ENCODE results near the gene PRICKLE2. TPM values are rescaled to one million over a fixed set of nuclear protein-coding genes. Genes with fewer than 3 reads are reported as not detected.
"Not testable (repeated sequence)": the region's sequence is repeated elsewhere in the genome, so short reads cannot be mapped to it uniquely, and the experiment has no call there.

The PRICKLE2 gene
- polyA plus RNA-seq, 3 donors, result 17.3 to 19.0 (median 19.0) TPM

DNA sequence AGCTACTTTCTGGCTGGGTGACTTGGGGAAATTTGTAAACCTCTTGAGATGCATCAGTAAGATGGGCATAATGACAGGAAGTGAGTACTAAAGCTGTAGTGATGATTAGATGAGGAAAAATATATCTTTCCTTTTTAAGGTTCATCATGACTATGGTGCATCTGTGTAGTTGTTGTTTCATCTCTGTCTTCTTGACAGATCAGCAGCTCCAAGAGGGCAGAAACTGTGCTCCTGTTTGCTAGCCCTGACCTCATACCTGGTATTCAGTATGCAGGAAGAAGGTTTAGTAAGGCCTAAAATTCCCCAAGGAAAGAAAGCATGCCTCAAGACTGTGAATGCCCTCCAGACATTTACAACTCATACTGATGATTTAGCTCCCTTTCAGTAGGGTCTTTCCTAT lies 119.5 kb downstream of the PRICKLE2 start:
- no peak for DNase-seq (ENCODE audit: low read depth in 3 of 3, low spot score in 2 of 3)

DNA sequence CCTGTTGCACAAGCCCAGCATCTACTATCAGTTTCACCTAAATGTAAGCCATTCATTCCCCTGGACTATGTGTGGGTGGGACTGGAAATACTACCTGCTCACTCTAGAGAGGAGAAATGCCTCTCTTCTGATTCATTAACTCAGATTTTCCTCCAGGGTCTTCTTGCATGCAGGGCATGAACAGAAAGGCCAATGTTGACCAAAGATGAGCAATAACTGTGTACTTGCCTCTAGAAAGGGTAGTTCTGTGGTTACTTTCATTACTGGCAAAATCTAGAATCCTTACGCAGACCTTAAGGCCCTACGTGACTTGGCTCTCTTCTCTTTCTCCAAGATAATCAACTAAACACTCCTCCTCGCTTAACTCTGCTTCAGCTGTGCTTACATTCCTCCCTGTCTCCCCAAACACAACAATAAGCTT lies 120.6 kb downstream of the PRICKLE2 start:
- DNase-seq (ENCODE audit: low read depth in 3 of 3, low spot score in 2 of 3), result no peak

DNA sequence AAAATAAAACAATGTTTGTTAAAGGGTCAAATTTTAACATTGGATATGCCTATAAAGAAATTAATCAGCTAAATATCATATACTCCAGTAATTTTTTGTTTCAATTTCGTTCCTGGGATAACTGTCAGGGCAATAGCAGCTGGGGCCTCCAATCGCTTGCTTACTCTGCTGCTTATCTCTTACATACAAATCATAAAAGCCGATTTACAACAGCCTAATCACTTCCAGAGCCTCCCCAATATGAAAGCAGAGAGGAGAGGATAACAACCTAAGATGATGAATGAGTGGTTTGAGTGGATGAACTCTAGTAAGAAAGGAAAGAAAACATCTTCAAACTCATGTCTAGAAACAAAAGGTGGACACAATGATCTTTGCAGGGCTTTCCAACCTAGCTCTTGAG lies 121.3 kb downstream of the PRICKLE2 start:
- no peak for DNase-seq (ENCODE audit: low read depth in 3 of 3, low spot score in 2 of 3)

DNA sequence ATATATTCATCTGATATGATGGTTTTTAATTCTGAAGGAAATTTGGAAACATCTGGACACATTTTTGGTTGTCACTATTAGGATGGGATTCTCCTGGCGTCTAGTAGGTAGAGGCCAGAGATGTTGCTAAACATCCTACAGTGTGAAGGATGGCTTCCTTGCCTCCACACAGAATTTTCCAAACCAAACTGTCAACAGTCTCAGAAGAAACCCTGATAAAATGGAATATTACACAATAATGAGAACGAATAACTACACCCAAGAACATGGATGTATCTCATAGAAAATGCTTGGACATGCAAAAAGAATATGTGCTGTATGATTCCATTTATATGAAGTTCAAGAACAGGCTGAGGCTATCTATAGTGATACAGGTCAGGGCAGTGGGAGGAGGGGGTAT lies 122.1 kb downstream of the PRICKLE2 start:
- no peak for DNase-seq (ENCODE audit: low read depth in 3 of 3, low spot score in 2 of 3)

DNA sequence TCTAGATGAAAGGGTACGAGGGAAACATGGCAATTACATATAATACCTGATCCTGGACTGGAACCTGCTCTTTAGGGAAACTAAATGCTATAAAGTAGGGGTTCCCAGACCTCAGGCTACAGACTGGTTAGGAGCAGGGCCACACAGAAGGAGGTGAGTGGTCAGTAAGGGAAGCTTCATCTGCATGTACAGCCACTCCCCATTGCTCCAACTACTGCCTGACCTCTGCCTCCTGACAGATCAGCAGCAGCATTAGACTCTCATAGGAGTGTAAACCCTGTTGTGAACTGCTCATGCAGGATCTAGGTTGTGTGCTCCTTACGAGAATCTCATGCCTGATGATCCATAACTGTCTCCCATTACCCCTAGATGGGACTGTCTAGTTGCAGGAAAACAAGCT lies 123.1 kb downstream of the PRICKLE2 start:
- DNase-seq (ENCODE audit: low read depth in 3 of 3, low spot score in 2 of 3), result no peak

DNA sequence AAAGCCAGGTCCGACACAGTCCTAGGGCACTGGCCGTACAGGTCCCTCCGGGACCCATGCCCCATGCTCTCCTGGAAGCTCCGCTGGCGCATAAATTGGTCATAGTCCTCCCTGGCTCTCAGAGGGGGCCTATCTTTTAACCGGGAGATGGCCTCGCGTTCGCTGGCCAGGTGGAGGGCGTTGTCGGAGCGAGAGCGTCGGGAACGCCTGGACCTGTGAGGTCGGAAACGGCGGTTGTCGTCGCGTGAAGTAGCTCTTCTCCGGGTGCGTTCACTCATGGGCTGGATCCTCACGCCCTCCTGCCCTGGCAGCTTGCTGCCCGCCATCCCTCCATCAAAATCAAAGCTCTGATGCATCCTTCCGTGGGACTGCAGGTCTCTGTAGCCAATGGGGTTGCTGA lies 126.0 kb downstream of the PRICKLE2 start:
- no peak for DNase-seq (ENCODE audit: low read depth in 3 of 3, low spot score in 2 of 3)

DNA sequence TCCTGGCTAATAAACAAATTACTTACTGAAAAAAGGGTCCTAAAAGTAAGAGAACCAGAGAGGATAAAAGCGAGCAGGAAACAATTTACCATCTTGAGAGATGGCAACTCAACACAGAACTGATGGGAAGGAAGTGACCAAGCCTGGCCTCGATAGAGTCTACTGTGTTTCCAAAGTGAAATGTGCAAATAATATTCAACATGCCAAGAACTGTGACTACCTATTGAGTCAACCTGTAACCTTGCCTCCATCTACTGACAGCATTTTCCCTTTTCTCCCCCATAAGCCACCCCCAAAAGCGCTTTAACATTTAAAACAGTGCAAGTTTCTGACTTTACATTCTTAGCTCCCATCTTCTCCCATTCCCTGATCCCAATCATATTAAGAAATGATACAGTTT lies 126.6 kb downstream of the PRICKLE2 start:
- DNase-seq (ENCODE audit: low read depth in 3 of 3, low spot score in 2 of 3), result no peak

DNA sequence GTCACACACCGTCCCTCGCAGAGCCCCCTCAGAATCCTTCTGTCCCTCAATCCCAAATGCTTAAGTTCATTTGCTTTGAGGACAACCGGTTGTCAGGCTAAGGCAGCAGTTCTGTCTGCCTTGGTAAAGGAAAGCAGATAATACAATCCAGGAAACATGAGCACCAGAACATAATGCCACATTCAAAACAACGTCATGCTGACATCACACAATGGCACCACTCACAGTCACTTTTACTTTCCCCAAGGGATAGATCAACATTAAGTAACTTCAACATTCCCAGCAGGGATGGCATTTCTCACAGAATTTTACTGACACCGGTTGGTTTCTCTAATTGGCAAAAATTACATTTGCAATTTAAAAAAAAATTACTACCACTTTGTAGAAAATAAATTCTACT lies 127.3 kb downstream of the PRICKLE2 start:
- no peak for DNase-seq (ENCODE audit: low read depth in 3 of 3, low spot score in 2 of 3)

DNA sequence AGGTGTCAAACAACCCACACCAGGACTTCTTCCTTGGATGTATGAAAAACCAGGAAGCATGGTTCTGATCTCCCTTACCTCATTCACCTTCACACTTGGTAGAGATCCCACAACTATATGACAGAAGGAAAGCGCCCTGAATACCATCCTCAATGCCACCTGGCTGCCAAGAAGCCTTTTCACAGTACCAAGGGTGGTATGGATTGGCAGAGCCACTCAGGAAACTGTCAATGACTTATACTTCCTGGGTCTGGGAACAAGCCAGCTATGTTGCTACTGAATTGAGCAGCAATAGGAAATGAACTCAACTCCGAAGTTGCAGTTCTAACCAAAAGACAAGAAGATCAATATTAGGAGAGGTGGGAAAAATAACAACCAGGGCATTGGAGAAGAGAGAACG lies 129.5 kb downstream of the PRICKLE2 start:
- no peak for DNase-seq (ENCODE audit: low read depth in 3 of 3, low spot score in 2 of 3)

DNA sequence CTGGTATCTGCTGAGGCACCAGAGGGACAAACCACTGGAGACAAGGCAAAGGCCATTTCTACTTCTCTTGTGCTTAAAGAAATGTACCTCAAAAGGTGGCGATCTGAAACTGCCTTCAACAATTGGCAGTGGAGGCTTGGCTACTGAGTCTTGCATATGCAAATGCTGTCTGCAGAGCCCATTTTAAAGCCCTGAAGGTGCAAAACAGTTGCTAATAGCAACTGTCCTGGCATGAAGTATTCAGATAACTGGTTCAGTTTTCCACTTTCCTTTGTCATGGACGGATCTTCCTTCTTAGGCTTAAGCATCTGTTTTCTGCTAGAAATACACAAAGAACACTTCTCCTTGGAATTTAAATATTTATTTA lies 130.6 kb downstream of the PRICKLE2 start:
- no peak for DNase-seq (ENCODE audit: low read depth in 3 of 3, low spot score in 2 of 3)

DNA sequence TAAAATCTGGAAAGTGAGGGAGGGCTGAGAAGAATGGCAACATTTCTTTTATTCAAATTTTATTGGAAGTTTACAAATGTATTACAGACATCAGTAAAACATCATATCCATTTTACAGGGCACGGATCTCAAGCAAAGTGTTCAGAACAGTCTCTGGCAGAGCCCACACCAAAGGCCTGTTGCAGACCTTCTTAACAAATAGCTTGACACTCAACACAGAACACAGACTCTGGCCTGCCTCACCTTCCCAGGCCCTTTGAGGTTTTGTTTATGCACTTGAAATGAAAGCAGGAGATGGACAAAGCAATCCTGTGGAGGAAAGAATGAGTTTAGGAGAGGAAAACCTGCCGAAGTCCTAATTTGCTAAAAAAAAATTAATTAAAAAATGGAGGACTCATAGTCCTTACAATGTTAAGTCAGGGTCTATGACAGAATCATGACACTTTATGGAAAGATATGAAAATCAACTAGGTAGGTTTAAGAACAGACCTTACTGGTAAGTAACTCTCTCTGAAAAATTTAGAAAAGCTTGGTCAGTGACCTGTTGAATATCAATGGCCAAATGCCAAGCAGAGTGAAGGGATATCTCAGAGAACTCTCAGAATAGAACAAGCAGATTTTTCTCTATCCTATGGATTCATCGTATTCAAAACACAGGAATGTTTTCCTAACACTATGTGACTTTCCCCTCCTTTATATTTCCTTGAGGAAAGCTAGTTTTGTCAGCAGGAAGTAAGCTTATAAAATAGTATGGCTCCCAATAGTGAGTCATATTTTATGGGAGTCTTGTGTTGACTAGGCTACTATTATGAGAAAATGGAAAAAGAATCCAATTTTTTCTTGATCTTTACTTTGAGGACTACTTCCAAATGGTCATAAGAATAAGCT lies 131.2 kb downstream of the PRICKLE2 start:
- no peak for DNase-seq (ENCODE audit: low read depth in 3 of 3, low spot score in 2 of 3)

DNA sequence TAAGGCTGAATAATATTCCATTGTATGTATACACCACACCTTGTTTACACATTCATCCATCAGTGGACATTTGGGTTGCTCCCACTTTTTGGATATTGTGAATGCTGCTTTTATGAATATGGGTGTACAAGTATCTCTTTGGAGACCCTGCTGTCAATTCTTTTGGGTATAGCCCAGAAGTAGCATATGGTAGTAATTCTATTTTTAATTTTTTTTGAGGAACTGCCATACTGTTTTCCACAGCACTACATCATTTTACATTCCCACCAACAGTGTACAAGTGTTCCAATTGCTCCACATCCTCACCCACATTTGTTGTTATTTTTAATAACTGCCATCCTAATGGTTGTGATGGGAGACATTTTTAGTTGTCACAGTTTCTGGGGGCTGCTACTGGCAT lies 132.1 kb downstream of the PRICKLE2 start:
- no peak for DNase-seq (ENCODE audit: low read depth in 3 of 3, low spot score in 2 of 3)

DNA sequence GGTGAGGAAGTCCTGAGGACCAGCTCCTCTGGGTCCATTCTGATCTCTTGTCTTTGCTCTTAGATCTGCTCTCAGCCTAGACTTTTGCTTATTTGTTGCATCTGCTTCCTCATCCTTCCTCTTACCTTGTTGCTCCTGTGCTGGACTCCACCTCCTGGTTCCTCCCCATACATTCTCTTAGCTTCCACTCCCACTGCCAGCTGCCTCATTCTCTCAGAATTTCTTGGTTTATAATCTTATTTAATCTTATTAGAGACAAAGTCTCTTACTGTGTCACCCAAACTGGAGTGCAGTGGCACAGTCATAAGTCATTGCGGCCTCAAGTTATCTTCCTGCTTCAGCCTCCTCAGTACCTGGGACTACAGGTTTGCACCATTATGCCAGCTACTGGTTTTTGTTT lies 133.8 kb downstream of the PRICKLE2 start:
- no peak for DNase-seq (ENCODE audit: low read depth in 3 of 3, low spot score in 2 of 3)

DNA sequence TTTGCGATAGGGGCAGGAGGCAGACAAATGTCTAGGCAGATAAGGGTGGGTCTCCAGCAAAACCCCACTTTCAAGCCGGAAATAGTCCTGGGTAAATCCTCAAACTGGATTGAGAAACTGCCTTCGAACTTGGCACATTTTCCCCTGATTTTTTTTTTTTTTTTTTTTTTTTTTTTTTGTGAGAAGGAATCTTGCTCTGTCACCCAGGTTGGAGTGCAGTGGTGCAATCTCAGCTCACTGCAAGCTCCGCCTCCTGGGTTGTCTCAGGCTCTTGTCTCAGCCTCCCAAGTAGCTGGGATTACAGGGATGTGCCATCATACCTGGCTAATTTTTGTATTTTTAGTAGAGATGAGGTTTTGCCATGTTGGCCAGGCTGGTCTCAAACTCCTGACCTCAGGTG lies 135.9 kb downstream of the PRICKLE2 start:
- not testable (repeated sequence) for DNase-seq (ENCODE audit: low read depth in 3 of 3, low spot score in 2 of 3)

DNA sequence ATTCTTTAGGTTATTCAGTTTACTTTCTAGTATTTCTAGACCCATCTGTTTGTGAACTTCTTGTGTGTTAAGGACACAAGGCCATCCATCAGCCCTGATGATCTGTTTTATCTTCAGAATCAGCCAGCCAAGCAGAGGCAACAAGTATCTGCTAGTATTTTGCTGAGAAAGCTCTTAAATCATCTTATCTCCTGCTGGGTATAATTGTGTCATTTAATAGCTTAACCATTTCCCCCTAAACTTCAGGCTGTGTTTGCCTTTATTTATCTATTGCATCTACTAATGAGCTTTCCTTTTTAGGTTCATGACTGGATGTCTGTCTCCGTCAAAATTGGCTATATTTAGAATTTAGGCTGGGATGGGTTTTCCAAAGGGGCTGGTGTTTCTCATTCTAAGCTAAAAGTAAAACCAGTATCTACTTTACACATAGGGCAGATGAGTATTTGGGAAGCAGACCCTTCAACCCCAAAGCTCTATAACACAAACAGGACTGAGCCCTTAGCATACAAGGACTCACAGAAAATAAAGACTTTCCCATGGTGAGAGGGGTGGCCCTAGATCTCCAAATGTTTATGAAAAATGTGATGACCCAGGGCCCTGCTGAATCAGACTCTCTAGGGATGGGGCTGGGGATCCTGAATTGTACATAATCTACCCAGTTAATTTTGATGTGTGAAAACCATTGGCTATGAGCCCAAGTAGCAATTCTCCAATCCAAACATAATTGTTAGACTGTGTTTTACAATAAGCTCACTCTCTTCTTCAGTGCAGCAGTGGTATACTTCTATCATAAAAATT lies 136.7 kb downstream of the PRICKLE2 start:
- DNase-seq (ENCODE audit: low read depth in 3 of 3, low spot score in 2 of 3), result no peak

DNA sequence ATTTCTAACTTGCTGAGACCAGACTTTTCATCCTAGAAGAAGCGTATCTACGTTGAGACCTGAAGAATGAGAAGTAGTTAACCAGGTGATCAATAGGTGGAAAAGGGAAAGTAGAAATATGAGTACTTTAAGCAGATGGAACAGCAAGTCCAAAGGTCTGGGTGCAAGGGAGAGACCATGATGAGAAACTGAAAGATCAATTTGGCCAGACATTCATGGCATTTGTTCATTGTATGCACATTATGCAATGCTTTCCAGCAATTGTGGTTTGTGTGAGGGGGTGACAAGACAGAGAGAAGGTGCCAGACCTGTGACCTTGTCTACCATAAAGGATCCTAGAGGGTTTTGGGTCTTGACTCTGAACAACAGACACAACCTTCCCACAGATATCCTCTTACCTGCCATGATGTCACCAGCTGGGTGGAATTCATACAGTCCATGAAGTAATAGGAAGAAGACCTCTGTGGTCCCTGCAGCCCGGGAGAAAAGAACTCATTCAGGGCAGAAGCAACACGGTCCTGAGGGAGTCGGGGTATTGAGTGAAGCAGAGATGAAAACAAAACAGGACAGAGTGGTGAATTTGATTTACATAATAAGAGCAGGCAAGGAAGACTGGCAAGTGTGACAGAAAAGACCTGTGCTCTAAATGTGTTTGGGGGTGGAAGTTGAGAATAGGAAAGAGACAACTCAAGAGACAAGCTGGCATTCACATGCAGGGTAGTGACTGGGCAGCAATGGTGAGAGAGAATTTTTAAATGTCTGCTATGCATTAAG lies 138.6 kb downstream of the PRICKLE2 start:
- no peak for DNase-seq (ENCODE audit: low read depth in 3 of 3, low spot score in 2 of 3)

DNA sequence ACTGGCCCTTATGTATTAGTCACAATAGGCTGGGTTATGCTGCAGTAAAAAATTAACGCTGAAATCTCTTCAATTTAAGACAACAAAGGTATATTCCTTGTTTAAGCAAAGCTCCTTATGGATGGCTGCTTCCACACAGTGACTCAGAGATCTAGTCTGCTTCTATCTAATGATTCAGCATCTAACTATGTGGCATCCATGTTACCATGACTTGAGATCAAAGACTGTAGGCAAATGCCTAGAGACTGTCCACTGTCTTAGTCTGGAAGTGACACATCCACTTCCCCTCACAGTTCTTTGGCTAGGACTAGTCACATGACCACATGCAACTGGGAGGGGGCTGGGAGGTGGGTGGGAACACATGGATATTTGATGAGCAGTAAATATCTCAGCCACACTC lies 140.6 kb downstream of the PRICKLE2 start:
- no peak for DNase-seq (ENCODE audit: low read depth in 3 of 3, low spot score in 2 of 3)

DNA sequence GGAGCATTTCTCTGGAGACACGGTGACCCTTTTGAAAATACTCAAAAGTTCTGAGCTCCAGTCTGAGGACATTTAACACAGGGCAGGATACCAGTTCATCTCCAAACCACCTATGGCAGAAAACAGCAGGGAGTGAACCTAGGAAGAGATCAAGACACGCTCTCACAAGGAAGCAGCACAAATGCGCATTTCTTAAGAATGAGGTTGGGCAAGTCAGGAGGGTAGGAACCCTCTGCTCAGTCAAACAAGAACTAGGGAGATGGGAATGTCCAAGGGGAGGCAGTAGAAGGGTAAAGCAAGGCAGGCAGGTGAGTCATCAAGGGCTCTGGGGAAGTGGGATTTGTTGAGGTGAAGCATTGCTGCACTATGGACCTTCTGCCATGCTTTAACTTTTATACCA lies 141.7 kb downstream of the PRICKLE2 start:
- DNase-seq (ENCODE audit: low read depth in 3 of 3, low spot score in 2 of 3), result no peak

DNA sequence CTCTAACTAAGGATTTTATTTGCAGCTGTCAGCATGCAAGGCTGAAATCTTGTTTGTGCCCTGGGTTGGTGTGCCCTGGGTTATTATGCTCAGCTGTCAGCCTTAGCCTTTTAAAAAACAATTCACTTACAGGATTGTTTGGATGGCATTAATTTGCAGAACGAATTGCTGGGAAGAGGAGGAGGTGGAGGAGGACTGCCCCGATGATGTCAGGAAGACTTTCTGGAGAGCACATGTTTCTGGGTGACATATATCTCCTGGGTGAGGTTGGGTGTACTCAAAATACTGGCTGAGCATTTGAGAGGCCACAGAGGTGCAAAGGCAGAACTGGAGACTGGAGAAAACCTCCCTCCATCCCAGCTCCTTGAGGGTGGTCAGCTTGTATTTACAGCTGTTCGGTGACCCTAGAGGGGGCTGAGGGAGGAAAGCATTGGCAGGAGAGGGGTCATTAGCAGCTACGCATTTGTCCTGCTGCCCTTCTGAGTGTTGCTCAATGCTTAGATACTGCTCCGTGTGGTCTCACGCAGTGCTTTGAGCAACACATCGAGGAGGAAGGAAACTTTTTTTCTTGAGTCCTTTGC lies 142.2 kb downstream of the PRICKLE2 start:
- no peak for DNase-seq (ENCODE audit: low read depth in 3 of 3, low spot score in 2 of 3)

DNA sequence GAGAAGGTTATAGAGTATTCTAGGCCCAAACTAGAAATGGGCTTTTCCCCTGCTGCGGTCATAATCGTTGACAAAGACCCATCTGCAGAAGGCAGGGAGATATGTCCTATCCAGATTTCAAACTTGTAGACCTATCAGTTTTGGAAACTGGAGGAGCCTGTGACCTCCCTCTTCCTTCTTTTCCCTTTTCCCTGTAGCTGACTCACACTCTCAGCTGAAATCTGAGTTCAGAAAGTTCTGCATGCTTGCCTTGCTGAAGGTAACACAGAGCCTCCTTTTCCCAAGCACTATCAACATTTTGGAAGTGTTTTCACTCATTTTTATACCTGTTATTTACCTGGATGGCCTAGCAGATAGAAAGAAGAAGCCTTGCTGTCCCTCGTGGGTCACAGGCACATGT lies 142.9 kb downstream of the PRICKLE2 start:
- no peak for DNase-seq (ENCODE audit: low read depth in 3 of 3, low spot score in 2 of 3)

DNA sequence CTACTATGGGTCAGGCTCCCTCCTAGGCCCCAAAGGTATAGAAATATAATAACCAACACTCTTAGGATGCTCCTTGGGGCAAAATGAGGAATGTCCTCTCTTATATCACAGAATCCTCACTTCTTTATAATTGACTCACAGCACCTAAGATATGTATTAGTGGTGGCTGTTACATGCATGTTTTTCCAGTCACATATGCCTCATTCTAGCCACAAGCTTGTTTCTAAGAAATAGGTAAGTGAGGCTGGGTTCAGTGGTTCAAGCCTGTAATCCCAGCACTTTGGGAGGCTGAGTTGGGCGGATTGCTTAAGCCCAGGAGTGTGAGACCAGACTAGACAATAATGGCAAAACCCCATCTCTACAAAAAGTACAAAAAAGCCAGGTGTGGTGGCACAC lies 144.0 kb downstream of the PRICKLE2 start:
- DNase-seq (ENCODE audit: low read depth in 3 of 3, low spot score in 2 of 3), result no peak

All from right renal cortex interstitium (tissue), 3 donors.